ENCODE data around the gene ADAMTS3. TPM values are rescaled to one million over a fixed set of nuclear protein-coding genes. Genes with fewer than 3 reads are reported as not detected.

Gene ADAMTS3
- total and polyA plus RNA-seq, 9 of the 15 experiments (the other 6 are each of a cell fraction or from before 2014, with no cell fraction given), result 4.0 to 18.0 (median 12.1) TPM

GRCh38 chr4:72348701-72349100 lies 220.3 kb downstream of the ADAMTS3 start:
- ATAC-seq (no peak), DNase-seq (ENCODE audit: extremely low read depth in 1 of 4, low spot score in 3 of 4) (no peak), FAIRE-seq (no peak)
- Histone ChIP-seq H3K4me2 (ENCODE audit: insufficient read depth, low read length) (no peak overlapping the region), H3K27ac (ENCODE audit: extremely low read depth, low read depth, low read length) (no peak overlapping the region), H3K79me2 (ENCODE audit: control insufficient read depth, insufficient read depth, low read length) (no peaks in the 10 kb centered on the region), H3K36me3 (ENCODE audit: control insufficient read depth, insufficient read depth, low read length) (no peaks in the 10 kb centered on the region), H3K9me3 (replicated peaks; ENCODE audit: control insufficient read depth, insufficient read depth, low read depth, low read length) (no peaks in the 10 kb centered on the region), H3K27me3 (ENCODE audit: control insufficient read depth in 2 of 2, insufficient read depth in 2 of 2, low read length in 2 of 2) (no peaks in the 10 kb centered on the region), H3K9me1 (ENCODE audit: control insufficient read depth, insufficient read depth, low read length) (no peaks in the 10 kb centered on the region), H2AFZ (ENCODE audit: low read depth, low read length) (no peak overlapping the region), H3K9ac (ENCODE audit: insufficient read depth in 1 of 2, low read depth in 2 of 2, low read length in 2 of 2) (no peak overlapping the region), H3K4me1 (replicated peaks in 1 of 2; ENCODE audit: control insufficient read depth in 2 of 2, insufficient read depth in 2 of 2, low read length in 2 of 2) (no peaks in the 10 kb centered on the region), H4K20me1 (replicated peaks; ENCODE audit: control insufficient read depth, insufficient read depth, low read length) (no peaks in the 10 kb centered on the region), H3K4me3 (no peak overlapping the region)
- POLR2A ChIA-PET, result interaction anchor here (0.6 kb wide), 1 partner anchor 685 kb away, joined by 4 read pairs; no protein-coding TSS in a partner anchor
- intact Hi-C loops (cut with micrococcal nuclease) (no loop called here), in situ Hi-C loops (cut with MboI) (no loop called here)
- BruUV-seq (replicated peaks), result no TSS peak
- CTCF ChIA-PET (ENCODE audit: low intra/inter-chr PET ratio), result no interaction called here
- TF ChIP-seq ZNF133 (CRISPR knock-in tag; IDR thresholded peaks at IDR 0.05), result no peak
- TF ChIP-seq TGIF2 (CRISPR knock-in tag; IDR thresholded peaks at IDR 0.05), result no peak
- TF ChIP-seq E2F8 (IDR thresholded peaks at IDR 0.05; ENCODE audit: low read depth, partially characterized antibody), result no peak
- no peak for TF ChIP-seq ZNF224 (CRISPR knock-in tag; IDR thresholded peaks at IDR 0.05)
- TF ChIP-seq, protein P1, sequence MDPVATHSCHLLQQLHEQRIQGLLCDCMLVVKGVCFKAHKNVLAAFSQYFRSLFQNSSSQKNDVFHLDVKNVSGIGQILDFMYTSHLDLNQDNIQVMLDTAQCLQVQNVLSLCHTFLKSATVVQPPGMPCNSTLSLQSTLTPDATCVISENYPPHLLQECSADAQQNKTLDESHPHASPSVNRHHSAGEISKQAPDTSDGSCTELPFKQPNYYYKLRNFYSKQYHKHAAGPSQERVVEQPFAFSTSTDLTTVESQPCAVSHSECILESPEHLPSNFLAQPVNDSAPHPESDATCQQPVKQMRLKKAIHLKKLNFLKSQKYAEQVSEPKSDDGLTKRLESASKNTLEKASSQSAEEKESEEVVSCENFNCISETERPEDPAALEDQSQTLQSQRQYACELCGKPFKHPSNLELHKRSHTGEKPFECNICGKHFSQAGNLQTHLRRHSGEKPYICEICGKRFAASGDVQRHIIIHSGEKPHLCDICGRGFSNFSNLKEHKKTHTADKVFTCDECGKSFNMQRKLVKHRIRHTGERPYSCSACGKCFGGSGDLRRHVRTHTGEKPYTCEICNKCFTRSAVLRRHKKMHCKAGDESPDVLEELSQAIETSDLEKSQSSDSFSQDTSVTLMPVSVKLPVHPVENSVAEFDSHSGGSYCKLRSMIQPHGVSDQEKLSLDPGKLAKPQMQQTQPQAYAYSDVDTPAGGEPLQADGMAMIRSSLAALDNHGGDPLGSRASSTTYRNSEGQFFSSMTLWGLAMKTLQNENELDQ (CRISPR knock-in tag; IDR thresholded peaks at IDR 0.05; ENCODE audit: borderline replicate concordance), result no peak
- no peak for TF ChIP-seq SNIP1 (IDR thresholded peaks at IDR 0.05; ENCODE audit: low read depth)
- no peak for TF ChIP-seq ESRRB (CRISPR knock-in tag; IDR thresholded peaks at IDR 0.05; ENCODE audit: borderline replicate concordance)
- TF ChIP-seq PTTG1 (tag; IDR thresholded peaks at IDR 0.05; ENCODE audit: low read depth), result no peak
- TF ChIP-seq DDX20 (tag; IDR thresholded peaks at IDR 0.05; ENCODE audit: low read depth), result no peak
- TF ChIP-seq SREBF1 (IDR thresholded peaks at IDR 0.05; ENCODE audit: borderline replicate concordance, low read depth, low read length), result no peak
- TF ChIP-seq HDAC1 (IDR thresholded peaks at IDR 0.05), result no peak
- no peak for TF ChIP-seq MCM5 (IDR thresholded peaks at IDR 0.05; ENCODE audit: low read depth)
- no peak for TF ChIP-seq ZNF280B (CRISPR knock-in tag; IDR thresholded peaks at IDR 0.05)
- TF ChIP-seq NFE2L1 (tag; IDR thresholded peaks at IDR 0.05; ENCODE audit: borderline replicate concordance, low read depth), result no peak
- no peak for TF ChIP-seq POLR2H (tag; IDR thresholded peaks at IDR 0.05; ENCODE audit: low read depth)
- TF ChIP-seq NCOA1 (IDR thresholded peaks at IDR 0.05; ENCODE audit: low read depth), result no peak
- no peak for TF ChIP-seq PHF21A (IDR thresholded peaks at IDR 0.05; ENCODE audit: borderline replicate concordance, low read depth)
- TF ChIP-seq ILF3 (IDR thresholded peaks at IDR 0.05; ENCODE audit: borderline replicate concordance), result no peak
- TF ChIP-seq C11orf30 (IDR thresholded peaks at IDR 0.05; ENCODE audit: low read depth), result no peak

Data from K562 (cell line).